Limb (tissue), 2 donors: ENCODE measurements around the gene FOXRED2.
"Not testable (repeated sequence)": the region's sequence is repeated elsewhere in the genome, so short reads cannot be mapped to it uniquely, and the experiment has no call there.

Experiments
- DNase-seq, 2 donors: peaks; one replicate each; pipeline ENCODE4 v3.0.0-alpha.2; 2016; ENCODE audit errors: extremely low spot score in 2 of 2

The FOXRED2 gene

GRCh38 chr22:36519906-36520305, 13.1 kb upstream of the FOXRED2 start:
- not testable (repeated sequence) for DNase-seq

GRCh38 chr22:36514766-36515165, 7.9 kb upstream of the FOXRED2 start:
- no peak for DNase-seq

GRCh38 chr22:36512991-36513390, 6.2 kb upstream of the FOXRED2 start:
- no peak for DNase-seq

GRCh38 chr22:36512333-36512732, 5.5 kb upstream of the FOXRED2 start:
- DNase-seq: no peak

- peak; percentile 27 to 60 for DNase-seq
Observed at GRCh38 chr22:36510966-36511881, 4.4 kb upstream of the FOXRED2 start.

GRCh38 chr22:36510384-36510783, 3.5 kb upstream of the FOXRED2 start:
- DNase-seq: no peak

GRCh38 chr22:36507518-36508010, 724 bp upstream of the FOXRED2 start:
- DNase-seq: no peak

- peak in 1 of 2 donors; percentile 47 for DNase-seq
Observed at GRCh38 chr22:36505998-36506635, 723 bp downstream of the FOXRED2 start.

GRCh38 chr22:36497910-36498665, 8.8 kb downstream of the FOXRED2 start:
- DNase-seq: no peak

- no peak for DNase-seq
Observed at GRCh38 chr22:36493690-36494110, 13.1 kb downstream of the FOXRED2 start.

- DNase-seq: peak in 1 of 2 donors; percentile 43
Observed at GRCh38 chr22:36492109-36492508, 14.7 kb downstream of the FOXRED2 start.

- DNase-seq: no peak
Observed at GRCh38 chr22:36491155-36491554, 15.7 kb downstream of the FOXRED2 start.

- no peak for DNase-seq
Observed at GRCh38 chr22:36486619-36487384, 20.0 kb downstream of the FOXRED2 start.

- DNase-seq: peak; percentile 97 to 98
Observed at GRCh38 chr22:36481393-36482168, 25.3 kb downstream of the FOXRED2 start, which contains the start of gene TXN2. Gene TXN2, minus strand, starts transcription at chr22:36481640. Its CDS starts 803 bp downstream, at chr22:36480837.

GRCh38 chr22:36480941-36481392, 25.9 kb downstream of the FOXRED2 start:
- DNase-seq: no peak

- no peak for DNase-seq
Observed at GRCh38 chr22:36478966-36479365, 27.9 kb downstream of the FOXRED2 start.

- no peak for DNase-seq
Observed at GRCh38 chr22:36475341-36475740, 31.5 kb downstream of the FOXRED2 start.

- DNase-seq: no peak
Observed at GRCh38 chr22:36472689-36473088, 34.2 kb downstream of the FOXRED2 start.

- no peak for DNase-seq
Observed at GRCh38 chr22:36471341-36471821, 35.5 kb downstream of the FOXRED2 start.

- DNase-seq: no peak
Observed at GRCh38 chr22:36470994-36471331, 35.9 kb downstream of the FOXRED2 start.
